ENCODE data around the gene NOVA2. TPM values are rescaled to one million over a fixed set of nuclear protein-coding genes. Genes with fewer than 3 reads are reported as not detected.
A peak's percentile ranks its signal among the peaks of the same experiment; 100 is the strongest.

NOVA2 gene
- total and polyA plus RNA-seq, 2 of the 8 experiments (the other 6 are each of a cell fraction or from before 2014, with no cell fraction given) = 3.2 to 24.6 TPM

- Histone ChIP-seq H2AK5ac (ENCODE audit: low read depth, low read length) (no peak overlapping the region), H3K79me1 (ENCODE audit: low read depth, low read length) (no peaks in the 10 kb centered on the region), H2BK12ac (ENCODE audit: low read depth, low read length) (no peak overlapping the region), H3K9me3 (ENCODE audit: insufficient read depth in 2 of 2, low read depth in 1 of 2, low read length in 1 of 2) (no peaks in the 10 kb centered on the region), H3K4me1 (replicated peaks in 1 of 4; ENCODE audit: control insufficient read depth in 3 of 4, insufficient read depth in 4 of 4, low read length in 3 of 4) (peaks cover 0 to 10% (median 8%) of the 10 kb centered on the region in 4 experiments; a peak in 6 of 7 replicates), H3K4ac (replicated peaks; ENCODE audit: insufficient read length, low read depth, low read length) (no peak overlapping the region), H3K27ac (ENCODE audit: low read depth, low read length) (no peak overlapping the region), H4K8ac (ENCODE audit: extremely low read depth, insufficient read depth, low read length) (peak overlapping the region; percentile 48; the same call in 1 of the 2 replicates), H2BK15ac (ENCODE audit: low read length) (no peak overlapping the region), H4K91ac (replicated peaks; ENCODE audit: insufficient read length, low read length) (no peak overlapping the region), H2BK20ac (ENCODE audit: low read length) (no peak overlapping the region), H3K23me2 (ENCODE audit: low read depth, low read length) (peaks cover 19% of the 10 kb centered on the region; the same call in 1 of the 2 replicates), H4K5ac (ENCODE audit: insufficient read length, low read depth, low read length) (no peak overlapping the region), H3K18ac (ENCODE audit: extremely low read depth, low read length) (no peak overlapping the region; the same call in 1 of the 2 replicates), H3K4me2 (ENCODE audit: insufficient read depth in 1 of 2, low read depth in 2 of 2, low read length in 2 of 2) (peak overlapping the region; percentile 85 to 99), H3K27me3 (replicated peaks in 1 of 4; ENCODE audit: control insufficient read depth in 3 of 4, extremely low read depth in 1 of 4, insufficient read depth in 3 of 4, low read length in 3 of 4) (peaks cover 5 to 20% (median 19%) of the 10 kb centered on the region in 4 experiments), H3K14ac (ENCODE audit: insufficient read length) (no peak overlapping the region), H3K56ac (replicated peaks; ENCODE audit: insufficient read length, low read depth, low read length) (no peak overlapping the region), H3K4me3 (ENCODE audit: extremely low read depth in 1 of 4, insufficient read depth in 2 of 4, low read depth in 3 of 4, low read length in 4 of 4) (peak overlapping the region; percentile 41 to 55 (median 50)), H2AFZ (ENCODE audit: low read length) (no peak overlapping the region; the same call in 1 of the 2 replicates), H2BK5ac (ENCODE audit: low read depth, low read length) (no peak overlapping the region), H3K79me2 (ENCODE audit: control insufficient read depth in 1 of 2, insufficient read depth in 2 of 2, low read length in 2 of 2) (no peaks in the 10 kb centered on the region), H3K9ac (replicated peaks in 1 of 4; ENCODE audit: extremely low read depth in 1 of 4, low read depth in 3 of 4, low read length in 3 of 4) (peak overlapping the region; percentile 25 to 67 (median 40)), H3K36me3 (ENCODE audit: control insufficient read depth in 2 of 4, insufficient read depth in 4 of 4, low read length in 3 of 4) (peaks cover 0 to 3% (median 0%) of the 10 kb centered on the region in 4 experiments; a peak in 3 of 8 replicates), H2BK120ac (replicated peaks; ENCODE audit: low read depth, low read length) (no peak overlapping the region), H3K23ac (ENCODE audit: insufficient read length) (no peak overlapping the region), H4K20me1 (replicated peaks in 1 of 2; ENCODE audit: control insufficient read depth in 1 of 2, insufficient read depth in 2 of 2, low read length in 2 of 2) (peaks cover 5 to 13% of the 10 kb centered on the region in 2 experiments)
- WGBS, 2 experiments (ENCODE audit: extremely low coverage in 1 of 2, insufficient coverage in 1 of 2, insufficient read length in 1 of 2, insufficient replicate concordance in 2 of 2, low coverage in 1 of 2, low lambda C conversion rate in 2 of 2, missing lambda C conversion rate in 1 of 2) = 4% methylated on average over 44 of the region's 74 CpGs; no CpG with 5 or more reads in 1 of the 2 experiments
- peak; percentile 70 to 93 for DNase-seq (ENCODE audit: low read depth in 1 of 2, low spot score in 2 of 2)
- FAIRE-seq = no peak
- ChIA-PET CTCF (ENCODE audit: partially characterized antibody) (interaction anchor here (0.5 to 3.3 kb wide), 3 partner anchors 13 to 62 kb away, joined by 3 to 13 read pairs (median 6); no protein-coding TSS in a partner anchor), POLR2A (ENCODE audit: partially characterized antibody) (interaction anchor here (0.8 to 1.5 kb wide), 5 partner anchors 10 to 112 kb away, joined by 3 to 4 read pairs (median 3); partner anchors contain the start of gene CCDC61)
- TF ChIP-seq E2F6 (IDR thresholded peaks at IDR 0.05) (peak; percentile 31; the same call in 1 of the 2 replicates), TBP (IDR thresholded peaks at IDR 0.05; ENCODE audit: low read depth, low read length) (peak; percentile 66), SP4 (IDR thresholded peaks at IDR 0.05; ENCODE audit: low read length) (no peak), CREB1 (IDR thresholded peaks at IDR 0.05) (no peak), PHF8 (conservative IDR thresholded peaks at IDR 0.05; ENCODE audit: low read depth, low read length) (0 out of 2 replicates have a peak, but pooled peaks have one; percentile 34), KDM4A (IDR thresholded peaks at IDR 0.05; ENCODE audit: low read depth, low read length, severe bottlenecking) (peak; percentile 67), SUZ12 (IDR thresholded peaks at IDR 0.05; ENCODE audit: low read length) (no peak), TAF1 (IDR thresholded peaks at IDR 0.05; ENCODE audit: low read depth, low read length) (peak; percentile 60; the same call in 1 of the 2 replicates), SIN3A (conservative IDR thresholded peaks at IDR 0.05 in 1 of 2, IDR thresholded peaks at IDR 0.05 in 1 of 2; ENCODE audit: low read depth in 1 of 2, low read length in 2 of 2) (0 out of 4 replicates have a peak, but pooled peaks of 1 of the 2 experiments have one; percentile 51)
- TF ChIP-seq, protein P1, sequence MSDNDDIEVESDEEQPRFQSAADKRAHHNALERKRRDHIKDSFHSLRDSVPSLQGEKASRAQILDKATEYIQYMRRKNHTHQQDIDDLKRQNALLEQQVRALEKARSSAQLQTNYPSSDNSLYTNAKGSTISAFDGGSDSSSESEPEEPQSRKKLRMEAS (IDR thresholded peaks at IDR 0.05) = peak; percentile 23; the same call in 1 of the 2 replicates
Measured at GRCh38 chr19:46014941-46015686, 41.4 kb upstream of the NOVA2 start.
